ENCODE data around the gene KCNK13.
A peak's percentile ranks its signal among the peaks of the same experiment; 100 is the strongest.
"Not testable (repeated sequence)": the region's sequence is repeated elsewhere in the genome, so short reads cannot be mapped to it uniquely, and the experiment has no call there.

Gene KCNK13

GRCh38 chr14:90061685-90062126, at the start of gene KCNK13:
Gene KCNK13 (plus strand): TSS chr14:90061994. CDS start chr14:90062206, 212 bp downstream.
- no peak for DNase-seq

- no peak for DNase-seq
These were observed 44.4 kb upstream of the KCNK13 start for GRCh38 chr14:90017371-90017770.

DNA sequence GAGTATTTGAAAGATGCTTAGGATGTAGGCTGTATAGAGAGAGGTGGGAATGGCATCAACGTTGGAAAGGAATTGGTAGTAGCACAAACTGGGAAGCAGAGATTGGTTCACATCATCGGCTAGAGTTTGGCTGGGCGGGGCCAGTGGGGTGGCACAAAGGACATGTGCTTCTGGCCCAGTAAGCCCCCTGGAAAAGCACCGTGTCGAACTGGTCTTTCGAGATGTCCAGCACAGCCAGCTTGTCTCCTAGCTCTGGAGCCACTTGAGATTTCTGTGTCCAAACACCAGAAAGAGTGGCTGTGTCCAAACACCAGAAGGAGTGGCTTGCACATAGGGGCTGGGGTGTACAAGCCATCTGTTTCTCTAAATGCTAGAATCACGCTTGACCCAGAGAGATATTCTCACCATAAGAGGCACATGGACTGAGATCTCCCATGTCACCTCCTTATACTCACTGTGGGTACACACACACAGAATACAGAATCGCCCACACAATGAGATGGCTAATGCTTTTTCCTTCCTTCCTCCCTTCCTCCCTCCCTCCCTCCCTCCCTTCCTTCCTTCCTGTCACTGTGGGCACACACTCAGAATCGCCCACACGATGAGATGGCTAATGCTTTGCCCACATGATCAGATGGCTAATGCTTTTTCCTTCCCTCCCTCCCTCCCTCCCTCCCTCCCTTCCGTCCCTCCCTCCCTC, 41.8 kb upstream of the KCNK13 start:
- no peak for DNase-seq

DNA sequence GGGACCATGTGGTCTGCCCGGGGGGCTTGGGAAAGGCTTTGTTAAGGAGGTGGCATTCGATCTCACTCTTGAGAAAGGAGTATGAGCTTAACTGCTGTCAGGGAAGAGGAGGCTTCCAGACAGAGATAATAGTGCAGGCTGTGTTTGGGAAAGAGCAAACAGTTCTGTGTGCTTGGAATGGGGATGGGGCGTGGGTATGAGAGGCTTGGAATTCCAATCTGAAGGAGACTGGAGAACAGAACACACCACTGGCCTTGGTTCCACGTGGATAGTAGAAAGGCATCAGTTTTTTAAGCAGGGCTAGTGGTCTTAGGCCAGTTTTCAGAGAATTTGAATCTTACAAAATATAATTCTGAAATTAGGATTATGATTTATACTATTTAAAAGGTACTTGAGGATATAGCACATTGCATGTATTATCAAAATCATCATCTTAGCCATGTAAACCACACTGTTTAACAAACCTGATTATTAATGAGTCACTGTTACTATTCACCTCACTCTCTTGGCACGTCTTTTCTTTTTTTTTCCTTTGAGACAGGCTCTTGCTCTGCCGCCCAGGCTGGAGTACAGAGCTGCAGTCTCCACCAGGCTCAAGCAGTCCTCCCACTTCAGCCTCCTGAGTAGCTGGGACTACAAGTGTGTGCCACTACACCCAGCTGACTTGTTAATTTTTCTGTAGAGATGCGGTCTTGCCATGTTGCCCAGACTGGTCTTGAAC, 38.5 kb upstream of the KCNK13 start:
- DNase-seq, result no peak

GRCh38 chr14:90024910-90025309, 36.9 kb upstream of the KCNK13 start:
- no peak for DNase-seq

GRCh38 chr14:90026608-90027007, 35.2 kb upstream of the KCNK13 start:
- DNase-seq, result not testable (repeated sequence)

GRCh38 chr14:90027842-90028241, 34.0 kb upstream of the KCNK13 start:
- no peak for DNase-seq

DNA sequence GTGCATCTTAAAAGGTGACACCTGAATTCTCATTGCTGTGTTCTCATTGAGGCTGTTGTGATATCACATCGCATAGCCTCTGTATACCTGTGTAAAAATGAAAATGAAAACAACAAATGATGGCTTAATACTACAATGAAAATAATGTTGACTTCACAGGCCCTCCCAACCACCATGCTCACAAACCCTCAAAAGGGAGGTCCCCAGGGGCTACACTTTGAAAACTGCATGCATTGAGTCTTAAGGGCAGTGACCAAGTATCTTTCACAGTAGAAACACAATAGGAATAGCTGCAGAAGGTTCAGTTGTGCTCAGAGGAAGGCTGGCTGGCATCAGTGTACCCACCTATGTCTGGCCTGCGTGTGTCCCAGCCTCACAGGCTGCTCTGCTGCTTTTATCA, 27.6 kb upstream of the KCNK13 start:
- no peak for DNase-seq

- DNase-seq, result no peak
These were observed 26.8 kb upstream of the KCNK13 start for GRCh38 chr14:90034835-90035525.

DNA sequence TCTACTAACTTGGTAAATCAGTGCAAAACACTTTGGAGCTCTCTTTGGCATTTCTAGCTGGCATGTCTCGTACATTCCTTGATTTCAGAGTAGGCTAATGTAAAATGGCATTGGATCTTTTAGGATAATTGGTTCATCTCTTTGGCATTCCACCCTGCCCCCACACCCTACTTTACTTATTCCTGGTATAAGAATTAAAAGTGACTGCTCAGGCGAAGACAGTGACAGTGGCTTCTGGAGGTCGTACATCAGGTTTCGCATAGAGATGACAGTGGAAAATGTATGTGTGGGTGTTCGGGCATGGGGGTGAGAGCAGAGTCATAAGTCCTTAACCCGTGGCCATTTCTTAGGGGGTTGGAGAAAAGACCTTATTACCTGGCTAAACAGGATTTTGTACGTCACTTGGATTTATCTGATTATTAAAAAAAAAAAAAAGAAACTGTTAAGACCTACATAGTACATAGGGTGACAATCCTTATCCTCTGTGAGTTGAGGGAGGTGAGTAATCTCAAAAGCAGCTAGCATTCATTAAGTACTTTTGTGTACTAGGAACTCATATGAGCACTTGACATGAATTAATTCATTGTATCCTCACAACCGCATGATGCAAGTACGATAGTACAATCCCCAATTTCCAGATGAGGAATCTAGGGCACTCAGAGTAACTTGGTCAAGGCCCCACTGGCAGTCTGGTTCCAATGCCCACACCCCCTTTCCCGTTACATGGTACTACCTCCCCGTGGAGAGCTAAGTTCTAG, 22.4 kb upstream of the KCNK13 start:
- no peak for DNase-seq

DNA sequence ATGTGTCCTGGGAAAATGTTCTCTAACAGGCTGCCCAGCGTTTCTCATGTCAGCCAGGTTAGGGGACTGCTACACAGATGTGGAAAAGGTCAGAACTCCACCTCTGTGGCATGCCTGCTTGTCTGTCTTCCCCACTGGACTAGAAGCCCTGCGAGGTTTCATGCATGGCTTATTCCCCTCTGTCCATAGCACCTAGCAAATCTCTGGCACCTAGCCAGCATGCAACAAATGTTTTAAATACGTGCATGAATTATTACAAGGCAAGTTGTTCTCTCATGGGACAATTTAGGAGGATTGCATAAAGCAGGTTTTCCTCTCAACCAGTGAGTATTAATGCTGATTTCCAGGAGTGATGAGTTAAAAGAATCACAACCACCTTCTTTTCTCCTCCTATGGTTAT, 21.4 kb upstream of the KCNK13 start:
- no peak for DNase-seq

DNA sequence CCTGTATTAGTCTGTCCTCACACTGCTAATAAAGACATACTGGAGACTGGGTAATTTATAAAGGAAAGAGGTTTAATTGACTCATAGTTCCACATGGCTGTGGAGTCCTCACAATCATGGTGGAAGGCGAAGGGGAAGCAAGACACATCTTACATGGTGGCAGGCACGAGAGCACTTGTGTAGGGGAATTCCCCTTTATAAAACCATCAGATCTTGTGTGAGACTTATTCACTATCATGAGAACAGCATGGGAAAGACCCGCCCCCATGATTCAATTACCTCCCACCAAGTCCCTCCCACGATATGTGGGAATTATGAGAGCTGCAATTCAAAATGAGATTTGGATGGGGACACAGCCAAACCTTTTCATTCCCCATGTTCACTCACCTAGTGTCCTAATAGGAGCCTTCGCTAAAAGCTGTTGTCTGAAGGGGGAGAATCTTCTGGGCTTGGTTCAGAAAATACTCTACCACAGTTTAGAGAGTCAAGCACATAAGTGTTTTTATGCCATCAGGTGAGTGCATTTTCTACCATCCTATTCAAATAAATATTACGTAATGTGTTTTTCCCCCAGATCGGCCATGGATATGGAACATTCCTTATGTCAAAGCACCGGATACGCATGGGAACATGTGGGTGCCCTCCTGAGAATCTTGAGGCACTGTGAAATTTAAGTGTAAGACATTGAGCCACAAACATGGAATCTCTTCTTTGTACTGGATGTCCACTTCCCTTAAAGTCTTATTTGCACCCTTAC, 19.1 kb upstream of the KCNK13 start:
- no peak for DNase-seq

DNA sequence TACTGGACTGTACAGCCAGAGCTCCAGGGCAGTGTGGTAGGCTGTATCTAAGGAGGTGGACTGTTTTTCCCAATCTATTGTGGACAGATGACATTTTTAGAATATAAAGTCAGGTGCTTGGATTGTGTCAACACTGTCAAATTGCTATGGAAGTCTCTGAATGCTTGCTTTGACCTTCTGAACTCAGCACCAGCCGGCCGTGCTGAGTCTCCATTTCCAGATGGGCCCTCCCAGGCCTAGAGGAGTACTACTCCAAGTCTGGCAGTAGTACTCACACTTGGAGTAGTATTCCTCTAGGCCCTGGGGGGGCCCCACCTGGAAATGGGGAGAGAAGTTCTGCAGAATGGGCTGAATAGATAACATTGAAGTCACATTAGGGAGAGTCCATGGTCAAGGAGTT, 16.2 kb upstream of the KCNK13 start:
- no peak for DNase-seq

- no peak for DNase-seq
These were observed 12.4 kb upstream of the KCNK13 start for GRCh38 chr14:90049390-90049789.

- no peak for DNase-seq
These were observed 11.5 kb upstream of the KCNK13 start for GRCh38 chr14:90050271-90050670.

GRCh38 chr14:90053044-90053443, 8.8 kb upstream of the KCNK13 start:
- no peak for DNase-seq

- DNase-seq, result no peak
These were observed 7.0 kb upstream of the KCNK13 start for GRCh38 chr14:90054803-90055202.

DNA sequence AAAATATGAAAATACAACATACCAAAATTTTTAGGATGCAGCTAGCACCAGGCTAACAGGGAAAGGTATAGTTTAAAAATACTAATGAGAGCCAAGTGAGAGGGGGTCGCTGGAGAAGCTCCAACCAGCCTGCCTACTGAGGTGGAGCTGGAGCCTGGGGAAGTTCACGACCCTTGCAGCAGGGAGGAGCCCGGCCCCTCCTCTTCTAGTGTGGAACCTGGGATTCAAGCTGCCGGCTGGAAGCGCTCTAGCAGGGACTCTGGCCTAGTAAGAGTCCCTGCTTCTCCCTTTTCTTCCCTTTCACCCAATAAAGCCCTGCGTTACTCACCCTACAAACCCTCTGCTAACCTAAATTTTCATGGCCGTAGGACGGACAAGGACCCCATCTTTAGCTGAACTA, 5.0 kb upstream of the KCNK13 start:
- DNase-seq, result no peak

DNA sequence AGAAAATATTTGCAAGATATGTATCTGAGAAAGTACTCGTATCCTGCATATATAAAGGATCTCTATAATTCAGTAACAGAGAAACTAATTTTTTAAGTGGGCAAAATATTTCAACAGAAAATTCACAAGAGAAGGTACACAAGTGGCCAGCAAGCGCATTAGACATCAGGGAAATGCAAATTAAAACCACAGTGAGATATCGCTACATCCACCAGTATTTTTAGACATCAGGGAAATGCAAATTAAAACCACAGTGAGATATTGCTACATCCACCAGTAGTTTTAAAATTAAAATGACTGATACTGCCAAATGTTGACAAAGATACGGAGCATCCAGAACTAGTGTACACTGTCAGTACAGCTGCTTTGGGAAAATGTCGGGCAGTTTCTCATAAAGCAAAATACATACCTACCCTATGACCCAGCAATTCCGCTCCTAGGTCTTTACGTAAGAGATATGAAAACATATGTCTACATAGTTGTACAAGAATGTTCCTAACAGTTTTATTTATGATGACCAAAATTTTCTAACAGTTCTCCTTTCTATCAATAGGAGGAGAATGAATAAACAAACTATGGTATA, 2.8 kb upstream of the KCNK13 start:
- DNase-seq, result peak; percentile 69

- peak; percentile 33 for DNase-seq
These were observed 1.4 kb upstream of the KCNK13 start for GRCh38 chr14:90060312-90060964.

DNA sequence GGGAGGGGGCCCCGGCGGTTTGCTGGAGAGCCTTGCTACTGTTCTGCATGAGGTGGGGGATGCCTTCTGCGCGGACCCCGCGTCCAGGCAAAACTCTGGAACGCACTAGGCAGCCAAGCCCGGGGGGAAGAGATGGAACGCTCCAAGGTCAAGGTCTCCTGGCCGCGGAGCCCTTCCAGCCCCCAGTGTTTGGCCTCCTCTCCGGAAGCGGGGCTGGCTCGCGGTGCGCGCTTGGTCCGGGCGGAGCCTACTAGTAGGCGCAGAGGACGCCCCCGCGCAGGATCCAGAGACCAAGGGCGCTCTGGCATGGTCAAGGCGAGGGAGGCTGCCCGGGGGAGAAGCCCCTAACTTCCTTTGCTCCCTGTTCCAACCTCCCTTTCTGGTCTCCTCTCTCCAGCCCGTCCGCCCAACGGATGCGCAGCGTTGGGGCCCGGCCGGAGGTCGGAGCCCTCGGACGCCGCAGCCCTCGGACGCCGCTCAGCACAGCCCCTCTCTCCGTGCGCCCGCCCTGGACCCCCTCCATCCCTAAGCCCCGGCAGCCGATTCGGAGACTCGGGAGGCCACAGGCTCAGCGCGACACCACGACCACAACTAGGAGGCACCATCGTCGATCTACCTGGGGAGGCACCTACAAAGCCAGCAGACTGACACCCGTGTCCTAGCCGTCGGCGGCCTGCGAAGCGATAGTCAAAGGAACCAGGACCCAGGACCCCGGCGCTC, 669 bp upstream of the KCNK13 start:
- DNase-seq, result no peak
